T-helper 2 cell treated with Interferon-gamma antibody and Interleukin-4, amounts not matched to agents 100 ng/mL and 5 ng/mL, for 36 hours (primary cell): Measurements from ENCODE around the gene C5. TPM values are rescaled to one million over a fixed set of nuclear protein-coding genes. Genes with fewer than 3 reads are reported as not detected.
"Not testable (repeated sequence)": the region's sequence is repeated elsewhere in the genome, so short reads cannot be mapped to it uniquely, and the experiment has no call there.

Experiments
- intact Hi-C: fragments of 100-400 bp; cut with micrococcal nuclease; formaldehyde crosslinking; loops from one replicate; pipeline ENCODE4 v1.15.1; 2023
- total RNA-seq: library from RNA; stranded (reverse); gene quantifications from 2 replicates; pipeline ENCODE4 v1.2.3, GENCODE V29; 2022

Gene C5
- total RNA-seq, 1 donor from 2014 or later, result 1.5 TPM

DNA sequence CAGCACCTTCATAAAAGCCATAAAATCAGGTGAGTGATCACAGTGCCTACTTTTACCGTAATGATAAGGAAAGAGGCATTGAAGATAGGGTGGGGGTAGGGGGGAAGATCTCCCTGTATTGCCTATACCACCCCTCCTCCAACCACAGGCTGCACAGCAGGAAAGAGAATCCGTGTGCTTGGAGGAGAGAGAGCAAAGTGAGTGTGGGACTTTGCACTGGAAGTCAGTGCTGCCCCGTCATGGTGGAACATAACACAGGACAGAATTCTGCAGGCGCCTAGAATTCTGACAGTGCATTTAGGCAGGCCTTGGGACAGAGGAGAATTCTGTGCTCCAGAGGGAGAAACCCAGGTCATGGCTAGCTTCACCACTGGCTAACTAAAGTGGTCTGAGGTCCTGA, 3.5 kb upstream of the C5 start:
- intact Hi-C loops, result no loop called here

DNA sequence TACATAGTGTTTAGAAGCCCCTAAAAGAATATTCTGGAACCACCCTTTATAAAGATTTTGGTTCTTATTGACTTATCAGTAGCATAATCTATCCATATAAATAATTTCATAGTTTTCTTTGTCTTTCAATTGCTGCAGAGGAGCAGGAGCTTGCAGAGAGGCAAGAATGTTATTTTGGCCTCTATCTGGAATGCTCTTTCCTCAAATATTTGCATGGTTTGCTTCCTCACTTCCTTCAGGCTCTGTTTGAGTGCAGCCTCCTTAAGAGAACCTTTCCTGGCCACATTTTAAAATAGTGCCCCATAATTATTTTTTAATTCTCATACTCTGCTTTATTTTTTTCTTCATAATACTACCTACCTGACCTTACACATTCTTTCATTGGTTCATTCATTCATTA, 1.5 kb downstream of the C5 start:
- intact Hi-C loops, result no loop called here

GRCh38 chr9:121048175-121048574, 1.9 kb downstream of the C5 start:
- intact Hi-C loops, result no loop called here

DNA sequence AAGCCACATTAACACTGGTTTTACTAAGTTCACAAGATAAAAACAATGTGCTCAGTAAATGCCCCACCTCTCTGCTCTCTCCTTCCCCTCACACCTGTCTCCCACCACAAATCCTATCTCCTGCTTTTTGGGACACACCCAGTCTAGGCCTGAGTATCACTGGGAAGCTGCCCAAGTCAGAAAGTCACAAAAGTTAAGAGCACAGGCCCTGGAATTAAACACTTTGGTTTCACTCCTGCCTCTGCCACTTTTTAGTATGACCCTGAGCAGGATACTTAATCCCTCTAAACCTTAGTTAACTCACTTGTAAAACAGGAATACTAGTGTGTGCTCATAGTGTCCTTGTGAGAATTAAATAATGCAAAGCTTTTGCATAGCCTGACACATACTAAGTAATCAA, 11.3 kb downstream of the C5 start:
- intact Hi-C loops, result no loop called here

- intact Hi-C loops, result no loop called here
These were observed 11.7 kb downstream of the C5 start for GRCh38 chr9:121038362-121038761.

DNA sequence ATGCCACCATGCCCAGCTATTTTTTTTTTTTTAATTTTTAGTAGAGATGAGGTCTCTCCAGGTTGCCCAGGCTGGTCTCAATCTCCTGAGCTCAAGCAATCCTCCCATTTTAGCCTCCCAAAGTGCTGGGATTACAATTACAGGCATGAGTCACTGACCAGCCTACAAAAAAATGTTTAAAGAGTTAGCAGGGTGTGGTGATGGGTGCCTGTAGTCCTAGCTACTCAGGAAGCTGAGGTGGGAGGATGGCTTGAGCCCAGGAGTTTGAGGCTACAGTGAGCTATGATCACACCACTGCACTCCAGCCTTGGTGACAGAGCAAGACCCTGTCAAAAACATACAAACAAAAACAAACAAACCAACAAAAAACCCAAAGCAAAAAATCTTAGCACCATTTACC, 14.4 kb downstream of the C5 start:
- intact Hi-C loops, result not testable (repeated sequence)

DNA sequence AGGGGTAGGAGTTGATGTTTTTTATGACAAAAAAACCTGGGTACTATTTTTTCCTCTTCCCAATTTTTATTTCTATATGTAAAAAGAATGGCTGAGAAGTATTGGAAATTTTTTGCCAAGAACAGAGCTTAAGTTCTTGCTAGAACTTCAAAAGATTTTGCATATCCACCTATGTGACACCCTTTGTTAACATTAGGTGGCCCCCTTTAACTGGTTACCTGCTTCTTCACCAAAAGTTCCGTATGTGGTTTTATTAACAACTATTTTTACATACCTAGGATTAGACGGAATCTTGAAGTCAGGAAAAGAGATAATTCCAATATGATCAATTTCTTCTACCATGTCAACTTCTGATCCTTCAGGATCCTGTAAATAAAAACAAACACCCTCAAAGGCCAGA, 15.5 kb downstream of the C5 start:
- intact Hi-C loops, result no loop called here

DNA sequence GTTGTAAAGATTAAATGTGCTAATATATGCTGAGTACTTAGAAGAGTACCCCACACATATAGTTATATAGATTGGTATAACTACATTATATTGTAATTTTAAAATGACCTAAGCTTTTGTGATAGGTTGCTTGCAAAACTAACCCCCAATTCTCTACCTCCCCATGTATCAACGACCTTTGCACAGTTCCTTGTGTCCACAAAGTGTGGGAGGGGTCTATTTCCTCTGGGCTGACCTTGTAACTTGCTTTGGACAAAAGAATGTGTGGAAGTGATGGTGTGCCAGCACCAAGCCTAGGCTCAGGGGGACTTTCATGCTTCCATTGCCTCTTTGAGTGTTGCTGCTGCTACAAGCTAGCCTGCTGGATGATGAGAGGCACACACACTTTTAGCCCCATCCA, 20.6 kb downstream of the C5 start:
- intact Hi-C loops, result no loop called here

DNA sequence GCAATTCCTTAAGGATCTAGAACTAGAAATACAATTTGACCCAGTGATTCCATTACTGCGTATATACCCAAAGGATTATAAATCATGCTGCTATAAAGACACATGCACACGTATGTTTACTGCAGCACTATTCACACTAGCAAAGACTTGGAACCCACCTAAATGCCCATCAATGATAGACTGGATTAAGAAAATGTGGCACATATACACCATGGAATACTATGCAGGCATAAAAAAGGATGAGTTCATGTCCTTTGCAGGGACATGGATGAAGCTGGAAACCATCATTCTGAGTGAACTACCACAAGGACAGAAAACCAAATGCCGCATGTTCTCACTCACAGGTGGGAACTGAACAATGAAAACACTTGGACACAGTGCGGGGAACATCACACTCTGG, 21.8 kb downstream of the C5 start:
- intact Hi-C loops, result not testable (repeated sequence)

DNA sequence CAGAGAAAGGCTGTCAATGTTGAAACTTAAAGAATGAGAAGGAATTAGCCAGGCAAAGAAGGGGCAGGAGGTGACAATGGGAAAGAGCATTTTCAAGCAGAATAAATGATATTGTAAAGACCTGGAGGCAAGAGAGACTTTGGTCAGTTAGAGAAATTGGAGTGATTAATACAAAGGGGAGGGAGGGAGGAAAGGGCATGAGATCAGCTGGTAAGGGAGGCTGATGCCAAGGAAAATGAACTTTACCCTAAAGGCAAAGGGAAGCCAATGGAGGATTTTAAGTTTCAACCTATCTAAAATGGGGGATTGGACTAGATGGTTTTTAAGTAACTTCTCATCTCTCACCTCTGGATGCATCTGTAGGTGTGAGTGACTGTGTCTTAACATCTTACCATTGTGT, 23.3 kb downstream of the C5 start:
- intact Hi-C loops, result no loop called here

- intact Hi-C loops, result no loop called here
These were observed 23.8 kb downstream of the C5 start for GRCh38 chr9:121026260-121026691.

DNA sequence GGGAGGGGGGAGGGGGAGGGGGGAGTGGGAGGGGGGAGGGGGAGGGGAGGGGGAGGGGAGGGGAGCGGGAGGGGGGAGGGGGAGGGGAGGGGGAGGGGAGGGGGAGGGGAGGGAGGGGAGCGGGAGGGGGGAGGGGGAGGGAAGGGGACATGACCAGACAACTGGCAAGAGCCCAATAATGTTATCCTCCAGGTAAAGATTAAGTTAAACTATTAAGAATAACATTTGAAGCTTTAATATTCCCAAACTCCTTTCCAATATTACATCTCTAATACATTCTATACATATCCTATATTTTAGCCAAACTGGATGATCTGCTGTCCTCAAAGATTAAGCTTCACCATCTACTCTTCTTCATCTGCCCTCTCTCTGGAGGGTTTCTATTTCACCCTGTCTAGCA, 25.8 kb downstream of the C5 start:
- intact Hi-C loops, result no loop called here

- intact Hi-C loops, result no loop called here
These were observed 27.0 kb downstream of the C5 start for GRCh38 chr9:121023064-121023463.

DNA sequence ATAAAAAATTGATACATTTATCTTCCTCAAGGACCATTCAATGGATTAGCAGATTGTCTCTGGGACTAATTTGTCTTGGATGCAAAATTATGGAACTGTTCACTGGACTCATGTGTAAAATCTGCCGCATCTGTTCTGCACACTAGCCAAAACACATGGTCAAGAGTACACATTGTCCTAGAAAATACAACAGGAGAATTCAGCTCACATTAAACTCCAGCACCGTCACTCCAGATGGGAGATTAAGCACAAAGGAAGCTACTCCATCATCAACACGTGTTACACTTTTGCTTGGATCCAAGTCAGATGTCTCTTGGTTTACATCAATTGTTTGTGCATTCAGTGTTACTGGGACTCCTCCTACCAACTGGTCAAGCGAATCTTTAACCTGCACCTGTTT, 28.8 kb downstream of the C5 start:
- intact Hi-C loops, result no loop called here

- intact Hi-C loops, result no loop called here
These were observed 30.8 kb downstream of the C5 start for GRCh38 chr9:121019273-121019672.

GRCh38 chr9:121013911-121014310, 36.2 kb downstream of the C5 start:
- intact Hi-C loops, result no loop called here

- intact Hi-C loops, result no loop called here
These were observed 40.4 kb downstream of the C5 start for GRCh38 chr9:121009650-121010049.

GRCh38 chr9:120999317-120999716, 50.8 kb downstream of the C5 start:
- intact Hi-C loops, result no loop called here

GRCh38 chr9:120998111-120998510, 52.0 kb downstream of the C5 start:
- intact Hi-C loops, result no loop called here

DNA sequence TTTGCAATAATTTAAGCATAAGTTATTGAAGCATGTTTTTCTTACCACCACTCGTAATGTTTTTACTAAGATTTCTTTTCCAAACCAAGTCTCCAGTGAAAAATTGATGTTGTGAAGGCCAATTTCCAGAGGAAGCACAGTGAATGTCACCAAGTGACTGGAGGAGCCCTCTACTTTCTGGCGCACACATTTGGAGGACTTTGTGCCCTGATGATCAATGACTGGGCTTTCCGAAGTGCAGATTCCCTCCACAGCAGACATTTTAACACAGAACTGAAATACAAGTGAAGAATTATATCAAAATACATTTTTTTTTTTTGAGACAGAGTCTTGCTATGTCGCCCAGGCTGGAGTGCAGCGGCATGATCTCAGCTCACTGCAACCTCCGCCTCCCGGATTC, 52.6 kb downstream of the C5 start:
- intact Hi-C loops, result no loop called here

- intact Hi-C loops, result no loop called here
These were observed 53.7 kb downstream of the C5 start for GRCh38 chr9:120996409-120996808.

DNA sequence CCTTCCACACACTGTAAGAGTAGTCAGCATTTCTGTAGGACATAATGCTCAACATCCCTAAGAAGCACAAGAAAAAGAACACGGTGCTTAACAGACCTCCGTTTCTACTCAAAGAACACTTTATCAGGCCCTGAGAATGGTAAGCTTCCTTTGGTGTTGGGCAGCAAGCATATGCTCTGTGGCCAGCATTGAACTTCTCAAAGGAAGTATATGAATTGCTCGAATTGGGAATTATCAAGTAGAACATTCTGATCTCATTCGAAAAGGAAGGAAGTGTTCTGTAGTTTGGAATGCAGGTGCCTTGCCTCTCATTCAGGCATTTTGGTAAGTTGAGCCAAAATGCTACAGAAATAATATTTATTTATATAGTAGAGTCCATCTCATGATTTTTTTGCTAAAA, 61.0 kb downstream of the C5 start:
- intact Hi-C loops, result no loop called here

DNA sequence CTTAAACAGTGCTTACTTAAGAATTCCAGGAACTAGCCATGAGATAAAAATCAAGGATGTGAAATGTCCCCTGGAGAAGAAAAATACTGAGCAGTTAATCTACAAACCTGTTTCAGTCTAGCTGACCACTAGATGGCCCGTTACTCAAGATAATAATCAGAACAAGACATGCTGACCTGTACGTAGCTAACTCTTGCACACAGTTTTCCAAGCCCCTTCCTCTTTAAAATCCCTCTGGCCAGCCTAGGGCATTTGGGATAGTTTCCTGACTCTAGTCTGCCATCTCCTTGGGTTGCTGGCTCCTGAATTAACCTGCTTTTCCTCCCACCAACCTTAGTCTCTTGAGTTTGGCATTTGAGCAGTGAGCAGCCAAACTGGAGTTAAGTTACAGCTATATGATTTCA, 64.3 kb downstream of the C5 start:
- intact Hi-C loops, result no loop called here

GRCh38 chr9:120983259-120983837, 66.7 kb downstream of the C5 start:
- intact Hi-C loops, result loop anchor here (5.0 kb wide), 1 partner anchor 241 kb away; no protein-coding TSS in a partner anchor
